Testis (tissue), 2 donors: ENCODE measurements around the gene HNRNPCL2.
"Not testable (repeated sequence)": the region's sequence is repeated elsewhere in the genome, so short reads cannot be mapped to it uniquely, and the experiment has no call there.

ENCODE experiments used
- CTCF ChIP-seq, 3 experiments: fragments of 450-650 bp in 2 of 3; fragments of 200-600 bp in 1 of 3; sonication (generic) in 1 of 3; IDR thresholded peaks; one replicate each; pipeline ENCODE4 v1.5.1; 2016 to 2019; ENCODE audit warnings: antibody characterized with exemption in 3 of 3, mild to moderate bottlenecking in 2 of 3, moderate library complexity in 1 of 3
- POLR2A ChIP-seq: fragments of 450-650 bp; IDR thresholded peaks from one replicate; pipeline ENCODE4 v1.6.1; 2017; ENCODE audit warnings: antibody characterized with exemption, mild to moderate bottlenecking, moderate library complexity

- not testable (repeated sequence) for TF ChIP-seq CTCF (IDR thresholded peaks at IDR 0.05); POLR2A
Measured at GRCh38 chr1:13165531-13165930, 48.9 kb upstream of the HNRNPCL2 start, which contains the start of gene HNRNPCL4.
